Stimulated activated CD8-positive, alpha-beta memory T cell treated with anti-CD3 and anti-CD28 coated beads, Interleukin-2, amount 100 ng/mL, for 1 hour (primary cell): ENCODE measurements around the gene PMVK.

Source experiments
- DNase-seq, 2 donors: peaks; one replicate each; pipeline ENCODE4 v3.0.0-alpha.2; 2020; ENCODE audit warnings: low read depth in 2 of 2

PMVK gene

GRCh38 chr1:154951901-154952657 is 15.6 kb upstream of the PMVK start:
- no peak for DNase-seq

DNA sequence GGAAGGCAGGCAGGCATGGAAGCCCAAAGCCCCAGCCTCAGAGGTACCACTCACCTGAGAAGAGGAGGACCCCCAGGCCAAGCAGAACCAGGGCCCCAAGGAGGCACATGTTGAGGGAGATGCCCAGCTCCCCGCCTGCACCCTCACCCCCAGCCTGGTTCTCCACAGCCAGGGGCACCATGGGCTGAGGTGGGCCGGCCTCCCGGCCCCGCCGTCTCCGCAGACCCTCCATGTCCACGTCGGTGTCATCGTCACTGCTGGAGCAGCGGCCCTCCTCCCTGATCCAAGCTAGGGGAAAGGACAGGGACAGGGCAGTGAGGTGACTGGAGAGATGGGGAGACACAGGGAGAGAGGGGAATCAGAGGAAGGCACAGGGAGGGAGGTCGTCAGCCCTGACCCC is 11.6 kb upstream of the PMVK start:
- no peak for DNase-seq

DNA sequence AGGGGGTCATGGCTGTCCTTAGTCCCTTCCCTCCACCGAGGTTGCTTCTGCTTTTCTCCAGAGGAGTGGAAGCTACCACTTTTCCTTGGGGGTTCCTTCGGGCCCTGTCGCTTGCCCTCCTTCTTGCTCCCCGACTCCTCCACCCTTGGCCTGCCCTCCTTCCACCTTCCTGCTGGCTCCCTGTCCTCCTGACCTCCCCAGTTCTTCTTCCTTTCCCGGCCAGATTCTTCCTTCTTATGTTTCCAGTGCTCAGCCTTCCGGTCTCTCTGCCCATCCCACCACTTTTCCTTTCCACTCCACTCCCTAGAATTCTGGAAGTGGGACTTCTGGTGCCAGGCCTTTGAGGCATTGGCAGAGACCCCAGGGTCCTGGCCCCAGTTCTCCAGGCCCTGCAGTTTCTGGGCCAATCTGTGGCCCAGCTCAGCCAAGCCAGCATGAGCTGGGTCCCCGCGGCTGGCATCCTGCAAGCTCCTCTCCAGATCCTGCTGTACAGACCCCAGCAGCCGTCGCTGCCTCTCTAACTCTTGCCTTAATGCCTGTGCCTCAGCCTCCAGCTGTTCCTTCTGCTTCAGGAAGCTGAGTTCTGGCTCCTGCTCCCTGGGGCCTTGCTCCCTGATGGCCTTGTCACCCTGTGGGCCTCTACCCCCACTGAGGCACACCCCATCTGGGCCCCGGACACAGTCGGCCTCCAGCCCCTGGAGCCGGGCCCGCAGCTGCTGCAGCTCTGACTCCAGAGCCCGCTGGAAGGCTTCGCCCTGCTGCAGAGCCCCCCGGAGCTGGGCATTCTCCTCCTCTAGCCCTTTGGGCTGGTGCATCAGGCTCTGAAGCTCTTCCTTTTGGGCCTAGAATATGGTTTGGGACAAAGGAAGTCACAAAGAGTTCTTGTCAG is 9.7 kb upstream of the PMVK start:
- no peak for DNase-seq

- no peak for DNase-seq
Observed at GRCh38 chr1:154945160-154945961, 8.8 kb upstream of the PMVK start.

DNA sequence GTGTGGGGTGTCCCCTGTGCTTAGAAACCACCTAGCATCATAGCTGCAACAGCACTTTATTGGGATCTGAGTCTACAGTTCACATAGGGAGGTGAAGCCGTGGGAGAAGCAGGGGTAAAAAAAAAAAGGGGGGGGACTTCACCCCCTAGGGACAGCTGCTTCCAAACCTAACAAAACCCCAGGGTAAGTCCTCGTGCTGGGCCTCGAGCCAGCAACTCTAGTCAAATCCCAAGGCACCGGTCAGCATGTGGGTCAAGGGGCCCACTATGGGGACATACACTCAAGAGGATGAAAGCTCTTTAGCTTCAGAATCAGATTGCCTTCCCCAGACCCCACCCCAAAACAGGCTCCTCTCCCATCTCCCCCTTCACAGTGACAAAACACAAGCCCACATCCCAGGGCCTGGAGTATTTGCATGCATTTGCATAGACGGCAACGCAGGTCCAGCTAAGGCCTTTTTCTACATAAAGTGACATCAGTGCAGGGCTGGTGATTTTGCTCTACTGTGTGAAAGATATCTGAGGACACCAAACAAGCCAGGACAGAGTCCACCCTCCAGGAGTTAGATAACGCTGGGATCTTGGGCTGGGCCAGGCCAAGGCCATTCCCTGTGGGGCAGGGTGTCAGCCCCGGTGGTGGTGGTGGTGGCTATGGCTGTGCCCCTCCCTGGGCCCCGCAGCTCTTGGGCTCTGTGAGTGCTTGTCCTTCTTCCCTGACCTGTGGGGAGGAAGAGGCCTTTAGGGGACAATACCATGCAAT is 8.1 kb upstream of the PMVK start:
- no peak for DNase-seq

GRCh38 chr1:154943649-154944400 is 7.3 kb upstream of the PMVK start:
- DNase-seq = no peak

- no peak for DNase-seq
Observed at GRCh38 chr1:154941333-154942013, 5.0 kb upstream of the PMVK start.

DNA sequence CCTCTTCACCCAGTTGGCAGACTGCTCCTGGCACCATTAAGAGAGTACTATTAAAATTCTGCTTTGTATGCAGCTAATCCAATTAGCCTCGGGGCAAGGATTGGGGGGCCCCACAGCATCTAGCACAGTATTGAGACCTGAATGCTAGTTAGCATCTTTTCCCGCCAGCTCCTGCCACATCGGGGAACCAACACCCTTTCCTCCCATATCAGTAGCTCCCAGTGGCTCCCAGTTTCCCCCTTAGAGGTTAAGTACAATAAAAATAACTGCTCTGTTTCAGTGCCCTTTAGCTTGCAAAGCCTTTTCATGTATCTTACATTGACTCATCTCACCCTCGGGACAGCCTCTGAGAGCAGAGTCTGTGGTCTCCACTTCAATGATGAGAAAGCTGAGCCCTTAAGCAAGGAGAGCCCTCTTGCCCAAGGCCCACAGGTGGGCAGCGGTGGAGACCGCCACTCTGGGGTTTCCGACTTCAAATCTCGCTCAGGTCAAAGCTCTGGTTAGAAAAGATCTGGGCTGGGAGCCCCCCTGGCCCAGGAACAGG is 4.2 kb upstream of the PMVK start:
- no peak for DNase-seq

- DNase-seq = no peak
Observed at GRCh38 chr1:154940213-154940560, 3.7 kb upstream of the PMVK start.

GRCh38 chr1:154938604-154939399 is 2.3 kb upstream of the PMVK start:
- no peak for DNase-seq

GRCh38 chr1:154937988-154938386 is 1.5 kb upstream of the PMVK start:
- DNase-seq = no peak

DNA sequence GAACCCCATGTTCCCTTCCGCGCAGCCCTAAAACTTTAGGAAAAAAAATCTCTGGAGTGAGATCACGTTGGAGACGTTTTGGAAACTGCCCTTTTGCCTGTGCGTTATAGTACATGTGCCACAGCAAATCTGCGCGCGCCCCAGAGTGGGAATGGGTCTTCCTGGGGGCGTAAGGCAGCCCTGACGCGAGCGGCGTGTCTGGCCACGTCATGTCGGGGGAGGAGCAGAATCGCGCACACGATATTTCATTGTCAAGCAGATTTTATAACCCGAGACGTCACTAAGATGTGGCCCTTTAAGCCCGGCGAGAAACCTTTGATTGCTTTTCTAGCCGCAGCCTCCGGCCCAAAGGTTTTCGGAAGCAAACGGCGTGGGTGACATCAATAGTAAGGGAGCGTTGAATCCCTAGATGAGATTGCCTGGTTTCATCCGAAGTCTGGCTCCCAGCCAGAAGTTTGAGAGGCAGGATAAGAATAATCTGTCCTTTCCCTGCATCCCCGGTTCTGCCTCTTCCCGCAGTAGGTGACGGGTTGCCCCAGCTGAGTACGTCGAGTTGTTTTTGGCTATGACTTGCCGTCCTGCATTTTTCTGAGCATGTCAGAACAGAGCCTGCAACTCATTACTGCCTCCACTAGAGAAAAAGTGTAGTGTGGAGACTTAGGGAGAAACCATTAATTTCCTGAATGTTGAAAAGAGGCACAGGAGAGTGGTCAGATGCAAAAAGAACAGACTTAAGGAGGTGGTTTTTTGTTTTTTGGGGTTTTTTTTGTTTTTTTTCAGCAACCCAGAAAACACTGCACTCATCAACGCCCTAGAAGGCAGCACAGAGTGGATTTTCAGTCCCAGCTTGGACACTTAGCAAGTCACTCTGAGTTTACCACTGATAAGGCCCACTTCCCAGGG is 817 bp upstream of the PMVK start:
- DNase-seq = peak; percentile 71 to 74

GRCh38 chr1:154935749-154936554 is 567 bp downstream of the PMVK start:
- DNase-seq = no peak

- no peak for DNase-seq
Observed at GRCh38 chr1:154934358-154934948, 2.1 kb downstream of the PMVK start.

GRCh38 chr1:154931940-154932487 is 4.5 kb downstream of the PMVK start:
- no peak for DNase-seq

GRCh38 chr1:154926201-154926600 is 10.3 kb downstream of the PMVK start:
- no peak for DNase-seq
